ENCODE measurements around the gene RNF150.

The RNF150 gene

GRCh38 chr4:141118381-141118780 lies 14.9 kb downstream of the RNF150 start:
- TF ChIP-seq ISL1 (CRISPR knock-in tag; IDR thresholded peaks at IDR 0.05) (no peak), SNAI2 (CRISPR knock-in tag; IDR thresholded peaks at IDR 0.05) (no peak), ZFP30 (CRISPR knock-in tag; IDR thresholded peaks at IDR 0.05) (no peak), POU6F1 (CRISPR knock-in tag; IDR thresholded peaks at IDR 0.05; ENCODE audit: borderline replicate concordance, low read depth) (no peak), ARNTL (CRISPR knock-in tag; IDR thresholded peaks at IDR 0.05; ENCODE audit: borderline replicate concordance, low read depth) (no peak), CREB5 (CRISPR knock-in tag; IDR thresholded peaks at IDR 0.05; ENCODE audit: low read depth) (no peak), PPARA (CRISPR knock-in tag; IDR thresholded peaks at IDR 0.05; ENCODE audit: borderline replicate concordance) (no peak), ZFP3 (CRISPR knock-in tag; IDR thresholded peaks at IDR 0.05) (no peak), TOX (CRISPR knock-in tag; IDR thresholded peaks at IDR 0.05; ENCODE audit: borderline replicate concordance) (no peak), ZNF8 (CRISPR knock-in tag; IDR thresholded peaks at IDR 0.05) (no peak), TSHZ2 (CRISPR knock-in tag; IDR thresholded peaks at IDR 0.05) (no peak), ZNF70 (CRISPR knock-in tag; IDR thresholded peaks at IDR 0.05) (no peak)
- ATAC-seq: no peak

- no peak for TF ChIP-seq ZNF565 (CRISPR knock-in tag; conservative IDR thresholded peaks at IDR 0.05; ENCODE audit: low read depth)
- TF ChIP-seq RARB (CRISPR knock-in tag; IDR thresholded peaks at IDR 0.05): no peak
- TF ChIP-seq GLIS3 (CRISPR knock-in tag; IDR thresholded peaks at IDR 0.05): no peak
- no peak for TF ChIP-seq CSDC2 (CRISPR knock-in tag; IDR thresholded peaks at IDR 0.05)
- TF ChIP-seq ISL1 (CRISPR knock-in tag; IDR thresholded peaks at IDR 0.05): no peak
- TF ChIP-seq TSHZ2 (CRISPR knock-in tag; IDR thresholded peaks at IDR 0.05): no peak
- no peak for TF ChIP-seq PPARA (CRISPR knock-in tag; IDR thresholded peaks at IDR 0.05; ENCODE audit: borderline replicate concordance)
- no peak for TF ChIP-seq ZNF70 (CRISPR knock-in tag; IDR thresholded peaks at IDR 0.05)
- TF ChIP-seq BACH2 (CRISPR knock-in tag; IDR thresholded peaks at IDR 0.05; ENCODE audit: borderline replicate concordance): no peak
- no peak for TF ChIP-seq PATZ1 (CRISPR knock-in tag; IDR thresholded peaks at IDR 0.05; ENCODE audit: borderline replicate concordance)
- no peak for TF ChIP-seq ZFP3 (CRISPR knock-in tag; IDR thresholded peaks at IDR 0.05)
- TF ChIP-seq CSRNP3 (CRISPR knock-in tag; IDR thresholded peaks at IDR 0.05): no peak
- TF ChIP-seq ESRRG (CRISPR knock-in tag; IDR thresholded peaks at IDR 0.05): no peak
- TF ChIP-seq OSR1 (CRISPR knock-in tag; IDR thresholded peaks at IDR 0.05): no peak
- TF ChIP-seq CREB5 (CRISPR knock-in tag; IDR thresholded peaks at IDR 0.05; ENCODE audit: low read depth): no peak
- TF ChIP-seq ARNTL (CRISPR knock-in tag; IDR thresholded peaks at IDR 0.05; ENCODE audit: borderline replicate concordance, low read depth): no peak
- TF ChIP-seq ZFP30 (CRISPR knock-in tag; IDR thresholded peaks at IDR 0.05): no peak
- no peak for TF ChIP-seq TCF4 (CRISPR knock-in tag; IDR thresholded peaks at IDR 0.05; ENCODE audit: borderline replicate concordance)
- no peak for TF ChIP-seq TOX (CRISPR knock-in tag; IDR thresholded peaks at IDR 0.05; ENCODE audit: borderline replicate concordance)
- ATAC-seq: no peak
These were observed 15.3 kb downstream of the RNF150 start for GRCh38 chr4:141117935-141118334.

Measured in SK-N-SH treated with all-trans-retinoic acid at 6 μM for 48 hours (cell line).